CD4-positive, alpha-beta T cell treated with Interferon gamma for 1 hour (primary cell): Measurements from ENCODE around the gene SCFD1.
"Not testable (repeated sequence)": the region's sequence is repeated elsewhere in the genome, so short reads cannot be mapped to it uniquely, and the experiment has no call there.

Source experiments
- DNase-seq: peaks from one replicate; pipeline ENCODE4 v3.0.0-alpha.2; 2020

The SCFD1 gene, protein sequence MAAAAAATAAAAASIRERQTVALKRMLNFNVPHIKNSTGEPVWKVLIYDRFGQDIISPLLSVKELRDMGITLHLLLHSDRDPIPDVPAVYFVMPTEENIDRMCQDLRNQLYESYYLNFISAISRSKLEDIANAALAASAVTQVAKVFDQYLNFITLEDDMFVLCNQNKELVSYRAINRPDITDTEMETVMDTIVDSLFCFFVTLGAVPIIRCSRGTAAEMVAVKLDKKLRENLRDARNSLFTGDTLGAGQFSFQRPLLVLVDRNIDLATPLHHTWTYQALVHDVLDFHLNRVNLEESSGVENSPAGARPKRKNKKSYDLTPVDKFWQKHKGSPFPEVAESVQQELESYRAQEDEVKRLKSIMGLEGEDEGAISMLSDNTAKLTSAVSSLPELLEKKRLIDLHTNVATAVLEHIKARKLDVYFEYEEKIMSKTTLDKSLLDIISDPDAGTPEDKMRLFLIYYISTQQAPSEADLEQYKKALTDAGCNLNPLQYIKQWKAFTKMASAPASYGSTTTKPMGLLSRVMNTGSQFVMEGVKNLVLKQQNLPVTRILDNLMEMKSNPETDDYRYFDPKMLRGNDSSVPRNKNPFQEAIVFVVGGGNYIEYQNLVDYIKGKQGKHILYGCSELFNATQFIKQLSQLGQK

DNA sequence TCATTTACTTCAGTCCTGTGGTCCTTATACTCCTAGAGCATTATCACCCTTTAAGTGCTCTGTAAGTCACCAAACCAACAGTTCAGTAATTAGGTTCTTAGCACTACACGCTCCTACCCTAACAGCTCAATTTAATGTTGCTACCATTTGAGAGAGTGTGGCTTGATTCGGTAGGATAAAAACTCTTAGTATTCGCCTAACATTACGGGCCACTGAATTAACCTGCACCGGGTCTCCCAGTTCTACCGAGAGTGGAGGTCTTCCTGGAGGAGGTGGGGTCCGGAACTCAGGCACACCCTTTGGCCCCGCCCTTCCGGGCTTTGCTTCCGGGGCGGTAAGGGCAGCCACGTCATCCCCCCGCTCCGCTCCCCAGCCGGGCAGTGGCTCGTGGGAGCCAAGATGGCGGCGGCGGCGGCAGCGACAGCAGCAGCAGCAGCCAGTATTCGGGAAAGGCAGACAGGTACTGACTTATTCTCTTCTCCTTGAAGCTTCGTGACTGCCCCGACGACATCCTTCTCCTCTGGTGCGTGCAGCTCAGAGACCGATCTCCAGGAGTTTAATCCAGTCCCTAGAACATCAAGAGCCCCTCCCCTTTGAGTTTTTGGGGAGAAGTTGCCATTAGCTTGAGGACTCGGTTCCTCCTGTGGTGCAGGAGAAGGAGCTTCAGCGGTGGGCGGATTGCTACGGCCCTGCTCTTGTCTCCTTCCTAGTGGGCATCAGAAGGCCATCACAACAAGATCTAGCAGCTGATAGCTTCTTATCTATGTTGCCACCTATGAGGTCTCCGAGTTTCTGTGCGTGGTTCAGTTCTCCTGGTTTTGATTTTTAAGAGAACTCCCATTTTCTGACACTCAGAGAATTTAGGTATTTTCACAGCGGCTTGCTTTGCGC lies at the start of gene SCFD1:
Gene SCFD1 (plus strand): TSS at position 380 of the 891 bp plus-strand sequence. CDS start 20 bp downstream, at position 400.
- peak; percentile 89 for DNase-seq

GRCh38 chr14:30572771-30573170 lies 49.3 kb upstream of the SCFD1 start:
- no peak for DNase-seq

- DNase-seq, result no peak
Measured at GRCh38 chr14:30573226-30573814, 48.8 kb upstream of the SCFD1 start.

GRCh38 chr14:30573966-30574365 lies 48.2 kb upstream of the SCFD1 start:
- DNase-seq, result no peak

DNA sequence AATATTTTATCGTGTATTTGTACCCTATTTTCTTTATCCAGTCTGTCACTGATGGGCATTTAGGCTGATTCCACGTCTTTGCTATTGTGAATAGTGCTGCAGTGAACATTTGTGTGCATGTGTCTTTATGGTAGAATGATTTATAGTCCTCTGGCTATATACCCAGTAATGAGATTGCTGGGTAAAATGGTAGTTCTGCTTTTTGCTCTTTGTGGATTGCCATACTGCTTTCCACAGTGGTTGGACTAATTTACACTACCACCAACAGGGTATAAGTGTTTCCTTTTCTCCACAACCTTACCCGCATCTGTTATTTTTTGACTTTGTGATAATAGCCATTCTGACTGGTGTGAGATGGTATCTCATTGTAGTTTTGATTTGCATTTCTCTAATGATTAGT lies 47.3 kb upstream of the SCFD1 start:
- not testable (repeated sequence) for DNase-seq

DNA sequence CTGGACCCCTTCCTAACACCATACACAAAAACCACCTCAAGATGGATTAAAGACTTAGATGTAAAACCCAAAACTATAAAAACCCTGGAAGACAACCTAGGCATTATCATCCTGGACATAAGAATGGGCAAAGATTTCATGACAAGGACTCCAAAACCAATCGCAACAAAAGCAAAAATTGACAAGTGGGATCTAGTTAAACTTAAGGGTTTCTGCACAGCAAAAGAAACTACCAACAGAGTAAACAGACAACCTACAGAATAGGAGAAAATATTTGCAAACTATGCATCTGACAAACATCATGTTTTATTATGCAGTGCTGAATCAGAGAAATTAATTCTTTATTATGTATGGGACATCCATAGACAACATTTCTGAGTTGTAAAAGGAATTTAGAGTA lies 45.8 kb upstream of the SCFD1 start:
- not testable (repeated sequence) for DNase-seq

- DNase-seq, result no peak
Measured at GRCh38 chr14:30580616-30581282, 41.4 kb upstream of the SCFD1 start.

DNA sequence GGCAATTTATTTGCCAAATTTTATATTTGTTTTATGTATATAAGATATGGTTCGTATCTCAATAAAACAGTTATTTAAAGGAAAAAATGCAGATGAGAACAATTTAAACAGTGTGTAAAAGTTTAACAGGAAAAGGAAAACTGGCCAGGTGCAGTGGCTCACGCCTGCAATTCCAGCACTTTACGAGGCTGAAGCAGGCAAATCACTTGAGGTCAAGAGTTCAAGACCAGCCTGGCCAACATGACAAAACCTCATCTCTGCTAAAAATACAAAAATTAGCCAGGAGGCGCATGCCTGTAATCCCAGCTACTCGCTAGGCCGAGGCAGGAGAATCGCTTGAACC lies 40.9 kb upstream of the SCFD1 start:
- DNase-seq, result no peak

DNA sequence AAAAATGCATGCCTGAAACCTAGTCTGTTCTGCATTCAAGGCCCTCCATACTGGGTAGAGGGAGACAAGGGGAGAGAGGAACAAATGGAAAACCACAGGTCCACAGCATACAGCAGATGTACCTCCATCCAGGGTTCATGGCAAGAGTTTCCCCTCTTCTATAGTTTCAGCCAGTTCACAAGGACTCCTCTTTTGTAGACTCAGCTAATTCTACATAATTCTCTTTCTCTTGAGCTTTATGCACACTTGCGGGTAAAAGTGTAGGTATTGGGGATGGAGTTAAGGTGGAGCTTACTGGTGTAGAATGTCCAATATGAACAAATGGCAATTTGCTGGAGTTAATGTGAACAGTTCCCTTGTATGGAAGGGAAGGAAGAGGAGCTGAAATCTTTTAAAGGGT lies 39.7 kb upstream of the SCFD1 start:
- no peak for DNase-seq

- DNase-seq, result no peak
Measured at GRCh38 chr14:30584058-30584630, 38.0 kb upstream of the SCFD1 start.

DNA sequence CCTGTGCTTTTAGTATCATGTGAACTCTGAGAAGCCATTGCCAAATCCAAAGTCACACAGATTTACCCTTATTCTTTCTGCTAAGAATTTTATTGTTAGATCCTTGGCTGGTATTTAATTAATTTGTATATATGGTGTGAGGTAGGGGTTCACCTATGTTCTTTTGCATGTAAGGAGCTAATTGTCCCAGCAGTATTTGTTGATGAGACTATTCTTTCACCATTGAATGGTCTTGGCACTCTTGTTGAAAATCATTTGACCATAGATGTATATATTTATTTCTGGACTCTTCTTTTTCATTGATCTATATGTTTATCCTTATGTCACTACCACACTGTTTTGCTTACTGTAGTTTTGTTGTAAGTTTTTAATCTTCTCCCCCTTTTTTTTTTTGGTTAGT lies 36.9 kb upstream of the SCFD1 start:
- no peak for DNase-seq

DNA sequence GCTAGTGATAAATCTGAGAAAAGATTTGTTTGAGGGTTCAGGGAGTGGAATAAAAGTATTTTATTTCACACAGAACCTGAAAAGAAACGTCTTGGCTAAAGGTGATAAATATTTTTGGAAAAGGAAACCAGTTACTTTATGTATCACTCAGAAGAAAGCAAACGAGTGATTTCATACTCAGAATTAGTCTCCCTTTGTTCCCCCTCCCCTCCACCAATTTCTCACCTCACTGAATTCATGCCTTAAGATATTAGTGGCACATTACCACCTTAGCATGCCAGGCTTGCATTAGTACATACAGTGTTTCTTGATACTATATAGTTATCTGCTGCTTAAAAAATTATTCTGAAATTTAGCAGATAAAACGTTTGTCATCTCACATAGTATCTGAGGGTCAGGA lies 35.0 kb upstream of the SCFD1 start:
- DNase-seq, result no peak

- no peak for DNase-seq
Measured at GRCh38 chr14:30588873-30589272, 33.2 kb upstream of the SCFD1 start.

DNA sequence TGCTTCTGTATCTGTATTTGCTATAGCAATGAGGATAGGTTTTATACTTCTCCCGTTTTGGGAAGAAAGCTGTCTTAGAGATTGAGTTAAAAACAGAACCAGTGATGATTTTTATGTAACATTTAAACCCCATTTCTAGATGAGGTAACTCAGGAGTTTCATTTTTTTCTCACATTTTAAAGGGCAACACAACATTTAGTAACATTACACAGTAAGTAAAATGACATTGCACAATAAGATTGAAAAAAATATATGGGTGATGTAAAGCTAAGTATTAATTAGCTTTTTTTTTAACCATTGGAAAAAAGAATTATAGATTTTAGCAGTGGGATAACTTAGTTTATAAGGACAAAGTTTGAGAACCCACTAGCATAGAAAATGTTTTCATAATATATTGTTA lies 25.2 kb upstream of the SCFD1 start:
- DNase-seq, result no peak

DNA sequence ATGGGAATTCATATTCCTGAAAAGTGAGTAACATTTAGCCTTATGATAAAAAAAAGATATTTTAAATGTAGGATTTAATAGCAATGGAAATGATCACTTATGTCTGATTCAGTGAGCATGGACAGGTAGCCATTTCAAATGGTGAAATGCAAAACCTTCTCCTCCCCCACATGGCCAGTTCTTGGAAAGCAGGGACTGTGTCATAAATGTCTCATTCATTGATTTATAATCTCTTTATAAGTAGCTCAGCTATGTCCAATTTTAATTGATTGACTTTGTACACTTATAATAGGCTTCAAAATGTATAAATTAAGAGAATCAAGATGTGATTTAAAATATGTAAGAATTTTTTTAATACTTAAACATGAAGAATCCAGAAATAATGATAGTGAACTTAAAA lies 24.6 kb upstream of the SCFD1 start:
- no peak for DNase-seq

- no peak for DNase-seq
Measured at GRCh38 chr14:30600922-30601918, 20.9 kb upstream of the SCFD1 start.

DNA sequence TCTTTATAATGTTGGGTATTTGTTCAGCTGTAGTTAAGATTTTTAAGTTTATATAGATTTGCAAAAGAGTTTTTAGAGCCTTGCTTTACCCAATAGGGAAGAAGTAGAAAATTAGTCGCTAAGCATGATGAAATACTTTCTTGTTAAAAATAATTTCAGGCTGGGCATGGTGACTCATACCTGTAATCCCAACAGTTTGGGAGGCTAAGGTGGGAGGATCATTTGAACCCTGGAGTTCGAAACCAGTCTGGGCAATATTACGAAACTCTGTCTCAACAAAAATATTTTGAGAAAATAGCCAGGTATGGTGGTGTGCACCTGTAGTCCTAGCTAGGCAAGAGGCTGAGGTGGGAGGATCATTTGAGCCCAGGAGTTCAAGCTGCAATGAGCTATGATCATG lies 18.7 kb upstream of the SCFD1 start:
- DNase-seq, result no peak

- DNase-seq, result not testable (repeated sequence)
Measured at GRCh38 chr14:30604696-30605095, 17.4 kb upstream of the SCFD1 start.

GRCh38 chr14:30607156-30607780 lies 14.9 kb upstream of the SCFD1 start:
- DNase-seq, result no peak

GRCh38 chr14:30608533-30609006 lies 13.5 kb upstream of the SCFD1 start:
- no peak for DNase-seq
